ENCODE data around the gene HIKESHI. TPM values are rescaled to one million over a fixed set of nuclear protein-coding genes. Genes with fewer than 3 reads are reported as not detected.

HIKESHI gene
- total RNA-seq, 1 experiment from 2014 or later: 85.1 TPM

DNA sequence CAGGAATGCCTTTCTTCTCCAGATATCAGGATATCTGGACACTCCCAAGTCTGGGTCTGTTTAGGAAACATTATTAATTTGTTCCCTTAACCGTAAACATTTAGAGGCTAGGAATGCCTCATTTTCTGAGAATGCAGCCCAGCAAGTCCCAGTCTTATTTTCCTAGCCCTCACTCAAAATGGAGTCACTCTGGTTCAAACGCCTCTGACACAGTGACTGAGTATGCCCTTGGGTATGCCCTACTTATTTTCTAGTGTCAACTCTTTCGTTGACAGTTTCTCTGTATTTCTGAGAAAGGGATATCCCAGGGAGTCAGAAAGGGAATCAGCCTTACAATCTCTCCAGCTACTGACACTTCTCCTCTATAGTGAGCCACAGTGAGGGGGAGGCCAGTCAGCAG is 56.7 kb downstream of the HIKESHI start:
- Histone ChIP-seq H3K9me3 (peaks cover 2% of the 10 kb centered on the region; the same call in 1 of the 2 replicates), H3K27me3 (no peaks in the 10 kb centered on the region), H3K4me3 (no peak overlapping the region), H3K36me3 (no peaks in the 10 kb centered on the region)
- no peak for DNase-seq

DNA sequence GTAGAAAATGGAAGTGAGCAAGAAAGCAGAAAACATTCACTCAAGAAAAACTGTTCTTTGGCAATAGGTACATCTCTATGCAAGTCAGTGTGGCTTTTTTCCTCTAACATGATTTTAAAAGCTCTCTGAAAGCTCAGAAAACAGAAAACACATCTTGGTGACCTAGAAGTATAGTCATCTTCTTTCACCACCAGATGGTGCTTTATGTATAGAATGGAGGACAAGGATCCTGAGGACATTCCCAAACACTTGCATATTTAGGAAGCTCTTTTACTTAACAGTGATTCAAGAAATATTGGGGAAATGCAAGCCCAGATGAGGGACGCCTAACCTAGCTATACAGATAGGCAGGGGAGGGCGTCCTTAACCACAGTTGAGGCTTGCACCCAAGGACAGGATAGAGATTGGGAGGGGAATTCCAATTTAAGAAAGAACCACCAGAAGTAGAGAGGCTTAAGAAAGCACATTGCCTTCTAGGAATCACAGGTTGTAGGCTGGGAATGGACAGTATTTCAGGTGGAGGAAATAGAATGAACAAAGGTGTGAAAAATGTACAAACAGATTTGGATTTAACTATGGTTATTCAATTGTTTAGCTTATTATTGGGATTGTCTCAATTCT is 58.8 kb downstream of the HIKESHI start:
- H3K9me3 ChIP-seq: peaks cover 5% of the 10 kb centered on the region; the same call in 1 of the 2 replicates
- DNase-seq: no peak
- no peaks in the 10 kb centered on the region for H3K36me3 ChIP-seq
- no peaks in the 10 kb centered on the region for H3K27me3 ChIP-seq
- H3K4me3 ChIP-seq: no peak overlapping the region

DNA sequence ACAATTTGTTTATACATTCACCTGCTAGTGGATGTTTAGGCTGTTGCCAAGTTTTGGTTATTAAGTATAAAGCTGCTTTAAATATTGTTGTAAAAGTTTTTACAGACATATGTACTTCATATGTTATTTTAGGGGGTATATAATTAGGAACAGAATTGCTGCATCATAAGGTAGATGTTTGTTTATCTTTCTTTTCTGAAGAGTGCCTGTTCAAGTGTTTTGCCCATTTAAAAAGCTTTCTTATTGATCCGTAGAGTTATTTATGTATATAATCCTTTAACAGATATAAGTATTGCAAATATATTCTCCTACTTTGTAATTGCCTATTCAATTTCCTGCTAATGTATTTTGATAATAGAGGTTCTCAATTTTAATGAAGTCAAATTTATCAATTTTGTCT is 61.4 kb downstream of the HIKESHI start:
- Histone ChIP-seq H3K4me3 (no peak overlapping the region), H3K9me3 (peaks cover 5% of the 10 kb centered on the region; the same call in 1 of the 2 replicates), H3K36me3 (no peaks in the 10 kb centered on the region), H3K27me3 (no peaks in the 10 kb centered on the region)
- no peak for DNase-seq

DNA sequence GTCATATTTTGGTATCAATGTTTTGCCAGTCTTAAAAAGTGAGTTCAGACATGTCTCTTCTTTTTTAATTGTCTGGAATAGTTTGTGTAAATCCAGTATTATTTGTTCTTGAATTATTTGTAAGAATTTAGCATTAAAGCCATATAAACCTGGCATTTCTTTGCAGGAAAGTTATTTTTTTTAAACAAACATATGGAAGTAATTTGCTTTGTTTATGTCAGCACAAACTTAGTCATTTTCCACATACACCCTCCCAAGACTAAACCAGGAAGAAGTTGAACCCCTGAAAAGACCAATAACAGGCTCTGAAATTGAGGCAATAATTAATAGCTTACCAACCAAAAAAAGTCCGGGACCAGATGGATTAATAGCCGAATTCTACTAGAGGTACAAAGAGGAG is 63.5 kb downstream of the HIKESHI start:
- Histone ChIP-seq H3K27me3 (no peaks in the 10 kb centered on the region), H3K36me3 (no peaks in the 10 kb centered on the region), H3K4me3 (no peak overlapping the region), H3K9me3 (peaks cover 5% of the 10 kb centered on the region; the same call in 1 of the 2 replicates)
- DNase-seq: no peak

DNA sequence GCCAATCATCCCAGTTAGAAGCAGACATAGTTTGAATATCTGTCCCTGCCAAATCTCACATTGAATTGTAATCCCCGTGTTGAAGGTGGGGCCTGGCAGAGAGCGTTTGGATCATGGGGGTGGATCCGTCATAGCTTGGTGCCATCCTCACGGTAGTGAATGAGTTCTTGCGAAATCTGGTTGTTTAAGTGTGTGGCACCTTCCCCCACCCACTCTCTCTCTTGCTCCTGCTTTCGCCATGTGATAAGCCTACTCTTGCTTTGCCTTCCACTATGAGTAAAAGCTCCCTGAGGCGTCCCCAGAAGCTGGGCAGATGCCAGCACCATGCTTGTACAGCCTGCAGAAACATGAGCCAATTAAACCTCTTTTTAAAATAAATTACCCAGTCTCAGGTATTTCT is 67.6 kb downstream of the HIKESHI start:
- no peak overlapping the region for H3K4me3 ChIP-seq
- H3K9me3 ChIP-seq: no peaks in the 10 kb centered on the region
- no peak for DNase-seq
- no peaks in the 10 kb centered on the region for H3K36me3 ChIP-seq
- no peaks in the 10 kb centered on the region for H3K27me3 ChIP-seq

DNA sequence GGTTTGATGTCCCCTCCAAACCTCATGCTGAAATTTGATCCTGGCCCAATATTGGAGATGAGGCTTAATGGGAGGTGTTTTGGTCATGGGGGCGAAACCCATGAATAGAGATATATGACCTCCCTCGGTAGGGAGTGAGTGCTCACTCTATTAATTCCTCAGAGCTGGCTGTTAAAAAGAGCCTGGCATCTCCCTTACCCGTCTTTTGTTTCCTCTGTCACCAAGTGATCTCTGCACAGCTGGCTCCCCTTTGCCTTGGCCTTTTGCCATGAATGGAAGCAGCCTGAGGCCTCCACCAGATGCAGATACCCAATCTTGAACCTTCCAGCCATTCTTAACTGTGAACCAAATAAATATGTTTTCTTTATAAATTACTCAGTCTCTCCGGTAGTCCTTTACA is 68.1 kb downstream of the HIKESHI start:
- no peaks in the 10 kb centered on the region for H3K36me3 ChIP-seq
- no peaks in the 10 kb centered on the region for H3K27me3 ChIP-seq
- H3K9me3 ChIP-seq: no peaks in the 10 kb centered on the region
- DNase-seq: no peak
- no peak overlapping the region for H3K4me3 ChIP-seq

DNA sequence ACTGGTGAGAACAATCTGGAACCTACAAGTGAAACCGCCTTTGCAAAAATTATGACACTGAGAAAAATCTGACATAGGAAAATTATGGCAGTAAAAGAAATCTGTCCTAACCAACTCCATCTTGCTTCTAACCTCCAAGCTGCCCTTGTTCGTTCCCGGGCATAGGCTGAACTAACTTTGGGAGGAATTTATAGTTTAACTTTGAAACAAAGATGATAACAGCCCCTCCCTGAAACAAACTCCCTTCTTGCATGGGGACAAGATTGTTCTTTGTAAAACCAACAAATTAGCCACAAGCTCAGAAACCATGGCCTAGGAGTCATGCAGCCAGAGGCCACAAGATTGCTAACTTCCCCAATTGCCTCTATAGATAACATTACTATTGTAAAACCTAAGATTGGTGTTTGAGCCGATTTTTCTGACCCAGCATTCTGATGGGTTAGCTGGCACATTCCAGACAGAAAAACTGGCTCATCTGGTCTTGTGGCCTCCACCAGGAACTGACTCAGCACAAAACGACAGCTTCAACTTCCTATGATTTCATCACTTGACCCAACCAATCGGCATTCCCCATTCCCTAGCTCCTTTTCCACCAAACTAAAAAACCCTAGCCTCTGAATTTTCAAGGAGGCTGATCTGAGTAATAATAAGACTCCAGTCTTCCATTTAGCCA is 69.0 kb downstream of the HIKESHI start:
- Histone ChIP-seq H3K4me3 (no peak overlapping the region), H3K27me3 (no peaks in the 10 kb centered on the region), H3K36me3 (no peaks in the 10 kb centered on the region), H3K9me3 (no peaks in the 10 kb centered on the region)
- DNase-seq: no peak

DNA sequence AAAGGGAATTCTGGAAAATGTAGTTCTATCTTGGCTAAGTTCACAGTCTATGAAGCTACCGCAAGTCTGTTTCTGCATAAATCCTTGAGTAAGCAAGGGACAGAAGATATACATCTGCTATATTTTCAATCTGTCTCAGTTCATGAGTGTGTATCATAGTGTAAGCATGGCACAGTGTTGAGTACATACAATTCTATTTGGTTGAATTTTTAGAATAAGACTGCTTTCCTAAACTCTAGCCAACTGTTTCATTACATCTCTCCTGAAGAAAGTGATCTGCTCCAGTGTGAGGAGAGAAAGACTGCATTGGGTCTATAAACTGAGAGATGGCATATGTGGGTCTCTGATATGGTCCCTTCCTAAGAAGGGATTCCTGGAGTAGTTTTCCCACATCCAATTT is 70.0 kb downstream of the HIKESHI start:
- H3K36me3 ChIP-seq: no peaks in the 10 kb centered on the region
- no peaks in the 10 kb centered on the region for H3K27me3 ChIP-seq
- DNase-seq: no peak
- no peaks in the 10 kb centered on the region for H3K9me3 ChIP-seq
- no peak overlapping the region for H3K4me3 ChIP-seq

DNA sequence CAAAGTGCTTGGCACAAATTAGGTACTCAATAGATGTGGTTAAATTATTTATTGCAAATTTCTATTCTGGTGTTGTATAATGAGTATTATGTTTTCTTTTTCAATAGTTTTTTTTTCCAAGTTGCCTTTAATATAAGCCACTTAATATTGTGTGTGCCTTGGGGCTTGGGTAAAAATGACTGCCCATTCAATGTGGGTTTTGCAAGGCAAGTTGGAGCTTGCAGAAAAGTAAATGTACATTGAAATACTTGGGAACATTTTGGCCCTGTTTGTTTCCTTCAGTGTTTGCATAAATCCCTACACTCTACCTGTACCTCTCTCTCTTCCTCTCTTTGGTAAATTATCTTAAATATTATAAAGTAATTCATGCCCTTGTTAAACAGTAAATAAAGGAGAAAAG is 70.5 kb downstream of the HIKESHI start:
- Histone ChIP-seq H3K9me3 (no peaks in the 10 kb centered on the region), H3K4me3 (no peak overlapping the region), H3K36me3 (no peaks in the 10 kb centered on the region), H3K27me3 (no peaks in the 10 kb centered on the region)
- no peak for DNase-seq

DNA sequence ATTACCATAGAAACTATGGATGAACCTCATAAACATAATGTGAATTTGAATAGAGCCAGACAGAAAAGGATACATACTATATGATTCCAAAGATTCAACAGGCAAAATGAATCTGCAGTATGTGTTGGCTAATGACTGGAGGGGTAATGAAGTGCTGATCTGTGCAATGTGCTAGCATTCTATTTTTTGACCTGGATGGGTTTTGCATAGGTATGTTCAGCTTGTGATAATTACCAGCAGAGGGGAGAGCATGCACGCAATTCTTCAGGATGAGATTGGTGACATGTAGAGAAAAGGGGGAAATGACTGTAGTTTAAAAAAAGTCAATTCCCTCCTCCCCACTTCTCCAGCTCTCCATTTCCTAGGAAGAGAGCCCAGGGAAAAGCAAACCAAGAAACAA is 72.0 kb downstream of the HIKESHI start:
- Histone ChIP-seq H3K36me3 (no peaks in the 10 kb centered on the region), H3K4me3 (no peak overlapping the region), H3K27me3 (no peaks in the 10 kb centered on the region), H3K9me3 (no peaks in the 10 kb centered on the region)
- no peak for DNase-seq

DNA sequence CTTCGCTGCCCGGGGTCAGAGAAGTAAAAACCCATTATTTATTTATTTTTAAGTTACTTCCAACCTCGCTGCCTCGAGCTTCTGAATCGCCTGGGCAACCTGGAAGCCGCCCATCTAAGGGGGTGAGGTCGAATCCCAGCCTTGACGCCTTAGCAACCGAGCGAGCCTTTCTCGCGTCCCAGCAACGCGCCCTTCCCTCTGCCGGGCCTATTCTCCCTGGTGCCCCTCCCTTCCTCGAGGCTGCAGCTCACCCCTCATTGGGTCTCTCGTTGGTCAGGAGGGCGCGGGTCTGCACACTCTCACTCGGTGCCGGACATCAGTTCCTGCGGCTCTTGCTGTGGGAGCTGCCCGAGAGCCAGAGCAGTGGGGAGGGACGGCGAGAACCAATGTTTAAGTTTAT is 72.5 kb downstream of the HIKESHI start, which contains the start of gene CCDC81:
CCDC81 (plus strand) TSS at position 302 of the 400 bp plus-strand sequence. CDS start 277 bp downstream, outside the sequence.
- no peaks in the 10 kb centered on the region for H3K9me3 ChIP-seq
- no peak for DNase-seq
- no peaks in the 10 kb centered on the region for H3K36me3 ChIP-seq
- no peaks in the 10 kb centered on the region for H3K27me3 ChIP-seq
- no peak within 1 kb of the TSS for H3K4me3 ChIP-seq

DNA sequence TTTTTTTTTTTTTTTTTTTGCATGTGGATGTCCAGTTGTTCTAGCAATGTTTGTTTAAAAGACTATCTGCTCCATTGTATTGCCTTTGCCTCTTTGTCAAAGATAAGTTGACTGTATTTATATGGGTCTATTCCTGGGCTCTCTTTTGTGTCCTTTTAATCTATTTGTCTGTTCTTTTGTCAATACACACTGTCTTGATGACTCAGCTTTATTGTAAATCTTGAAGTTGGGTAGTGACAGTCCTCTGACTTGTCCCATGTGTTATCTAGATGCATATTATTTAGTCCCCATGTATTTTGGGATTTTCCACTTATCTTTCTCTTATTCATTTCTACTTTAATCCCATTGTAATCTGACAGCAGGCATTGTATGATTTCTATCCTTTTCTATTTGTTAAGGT is 75.9 kb downstream of the HIKESHI start:
- no peaks in the 10 kb centered on the region for H3K27me3 ChIP-seq
- no peak for DNase-seq
- no peaks in the 10 kb centered on the region for H3K36me3 ChIP-seq
- no peak overlapping the region for H3K4me3 ChIP-seq
- peaks cover 6% of the 10 kb centered on the region for H3K9me3 ChIP-seq

DNA sequence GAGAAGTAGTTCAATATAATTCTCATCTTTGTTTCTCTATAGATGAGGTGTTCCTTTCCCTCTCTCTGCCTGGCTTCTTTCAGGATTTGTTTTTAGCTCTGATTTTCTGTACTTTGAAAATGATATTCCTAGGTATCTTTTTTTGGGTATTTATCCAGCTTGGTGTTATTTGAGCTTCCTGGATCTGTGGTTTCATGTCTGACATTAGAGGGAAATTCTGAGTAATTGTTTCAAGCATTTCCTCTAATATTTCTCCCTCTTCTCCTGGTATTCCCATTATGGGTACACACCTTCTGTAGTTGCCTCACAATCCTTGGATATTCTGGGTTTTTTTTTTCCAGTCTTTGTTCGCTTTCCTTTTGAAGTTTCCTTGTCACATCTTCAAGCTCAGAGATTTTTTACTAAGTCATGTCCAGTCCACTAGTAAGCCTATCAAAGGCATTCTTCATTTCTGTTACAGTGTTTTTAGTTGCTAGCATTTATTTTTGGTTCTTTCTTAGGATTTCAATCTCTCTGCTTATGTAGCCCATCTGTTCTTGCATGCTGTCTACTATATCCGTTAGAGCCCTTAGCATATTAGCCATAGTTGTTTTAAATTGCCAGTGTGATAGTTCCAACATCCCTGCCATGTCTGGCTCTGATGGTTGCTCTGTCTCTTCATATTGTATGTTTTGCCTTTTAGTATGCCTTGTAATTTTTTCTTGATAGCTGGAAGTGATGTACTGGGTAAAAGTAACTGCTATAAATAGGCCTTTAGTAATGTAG is 78.4 kb downstream of the HIKESHI start:
- H3K4me3 ChIP-seq: no peak overlapping the region
- H3K9me3 ChIP-seq: peaks cover 6% of the 10 kb centered on the region
- no peak for DNase-seq
- no peaks in the 10 kb centered on the region for H3K27me3 ChIP-seq
- no peaks in the 10 kb centered on the region for H3K36me3 ChIP-seq

DNA sequence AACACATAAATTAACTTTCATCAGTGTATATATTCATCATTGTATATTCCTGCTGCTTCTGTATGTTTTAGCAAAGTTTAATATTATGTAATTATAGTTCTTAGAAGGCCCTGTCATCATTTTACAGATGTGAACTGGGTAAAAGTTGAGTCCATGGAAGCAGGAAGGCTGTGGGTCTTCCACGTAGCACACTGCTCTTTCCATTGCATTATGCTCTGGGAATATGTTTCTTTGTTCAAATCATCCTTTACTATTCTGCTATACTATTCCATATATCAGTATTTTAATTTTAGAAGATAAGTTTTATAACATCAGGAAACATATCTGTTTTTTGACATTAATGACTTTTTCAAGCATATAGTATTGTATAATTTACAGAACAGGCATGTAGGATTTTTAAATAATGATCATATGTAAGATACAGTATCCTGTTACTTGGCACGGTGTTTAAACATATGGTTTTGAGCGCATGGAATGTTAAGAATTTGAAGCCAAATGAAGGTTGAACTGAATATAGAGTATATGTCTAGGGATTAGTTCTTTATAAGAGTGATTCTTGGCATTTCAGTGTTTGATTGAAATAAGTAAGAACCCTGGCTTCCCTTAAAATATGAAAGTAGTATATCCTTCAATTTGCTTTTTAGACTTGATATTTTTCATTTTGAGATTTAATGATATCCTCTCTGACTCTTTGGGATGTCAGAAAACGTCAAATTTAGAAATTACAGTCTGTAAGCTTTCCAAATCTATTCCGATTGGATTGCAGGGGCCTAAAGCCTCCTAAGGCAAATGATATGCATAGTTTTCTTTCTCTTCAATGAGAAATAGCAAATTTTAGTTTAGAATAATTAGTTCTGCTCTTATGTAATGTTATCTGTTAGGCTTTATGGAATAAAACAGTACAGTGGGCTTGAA is 81.3 kb downstream of the HIKESHI start:
- DNase-seq: no peak
- Histone ChIP-seq H3K27me3 (no peaks in the 10 kb centered on the region), H3K4me3 (no peak overlapping the region), H3K36me3 (no peaks in the 10 kb centered on the region), H3K9me3 (peaks cover 6% of the 10 kb centered on the region)

DNA sequence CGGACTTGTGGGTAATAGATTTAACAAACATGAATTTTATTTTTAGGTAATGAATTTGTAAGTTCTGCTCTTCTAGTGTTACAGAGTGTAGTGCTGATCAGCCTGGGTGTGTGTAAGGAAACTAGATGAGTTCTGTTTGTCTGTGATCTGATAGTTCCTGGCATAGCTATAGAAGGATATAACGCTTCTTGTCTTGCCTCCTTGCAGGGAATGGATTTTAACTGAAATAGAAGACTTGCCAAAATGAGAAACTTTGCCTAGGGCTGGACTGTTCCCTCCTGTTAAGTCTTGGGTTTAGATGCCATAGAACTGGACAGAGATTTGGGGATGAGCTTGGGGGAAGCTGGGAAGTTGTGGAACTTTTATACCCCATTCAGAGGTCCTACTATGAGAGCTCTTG is 84.2 kb downstream of the HIKESHI start:
- no peaks in the 10 kb centered on the region for H3K36me3 ChIP-seq
- no peaks in the 10 kb centered on the region for H3K27me3 ChIP-seq
- no peak for DNase-seq
- no peak overlapping the region for H3K4me3 ChIP-seq
- H3K9me3 ChIP-seq: no peaks in the 10 kb centered on the region

DNA sequence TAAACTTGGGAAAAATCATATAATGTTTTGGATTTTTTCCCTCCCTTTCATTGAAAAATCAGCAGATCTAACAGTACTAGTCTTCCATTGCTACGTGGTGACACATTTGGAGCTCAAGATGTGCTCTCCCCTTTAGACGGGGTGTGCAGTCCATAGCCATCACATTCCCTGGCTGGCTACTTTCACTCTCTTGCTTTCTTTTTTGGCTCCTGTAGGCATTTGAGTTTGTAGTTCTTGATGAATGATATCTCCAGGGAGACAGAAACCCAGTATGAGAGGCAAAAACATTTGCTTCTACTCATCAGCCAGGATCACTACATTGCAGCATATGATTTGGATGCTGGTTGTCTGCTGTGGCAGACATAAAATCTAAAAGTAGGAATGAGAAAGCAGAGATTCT is 84.7 kb downstream of the HIKESHI start:
- no peaks in the 10 kb centered on the region for H3K9me3 ChIP-seq
- no peak overlapping the region for H3K4me3 ChIP-seq
- no peaks in the 10 kb centered on the region for H3K36me3 ChIP-seq
- H3K27me3 ChIP-seq: no peaks in the 10 kb centered on the region
- DNase-seq: no peak

DNA sequence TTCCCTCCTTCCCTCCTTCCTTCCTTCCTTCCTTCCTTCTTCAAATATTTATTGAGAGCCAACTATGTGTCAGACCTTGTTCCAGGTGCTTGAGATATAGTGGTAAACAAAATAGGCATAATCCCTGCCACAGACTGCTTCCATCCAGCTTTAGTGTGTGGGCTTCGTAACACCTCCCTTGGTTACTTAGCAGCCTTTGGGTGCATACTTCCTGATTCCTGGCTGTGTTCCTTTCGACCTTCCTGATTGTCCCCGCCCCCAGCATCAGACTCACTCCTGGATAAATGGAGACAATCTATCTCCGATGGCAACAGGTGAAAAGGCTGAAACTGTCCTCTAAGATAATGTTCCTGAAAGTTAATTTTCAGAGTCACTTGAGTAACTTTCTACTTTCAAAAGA is 86.2 kb downstream of the HIKESHI start:
- no peak overlapping the region for H3K4me3 ChIP-seq
- DNase-seq: no peak
- no peaks in the 10 kb centered on the region for H3K36me3 ChIP-seq
- no peaks in the 10 kb centered on the region for H3K9me3 ChIP-seq
- H3K27me3 ChIP-seq: no peaks in the 10 kb centered on the region

Measured in MG63 (cell line).